GM21515 (cell line): ENCODE data around the gene SLC25A21.
"Not testable (repeated sequence)": the region's sequence is repeated elsewhere in the genome, so short reads cannot be mapped to it uniquely, and the experiment has no call there.

Experiments
- ATAC-seq: cut with Tn5 transposase; IDR thresholded peaks from one replicate; pipeline ENCODE4 v1.9.1; 2021; ENCODE audit not compliant: unreplicated experiment

SLC25A21 gene

GRCh38 chr14:36900846-36901245 lies 271.6 kb downstream of the SLC25A21 start:
- ATAC-seq = no peak

GRCh38 chr14:36896300-36896699 lies 276.1 kb downstream of the SLC25A21 start:
- ATAC-seq = not testable (repeated sequence)

GRCh38 chr14:36884049-36884448 lies 288.4 kb downstream of the SLC25A21 start:
- ATAC-seq = no peak

- ATAC-seq = no peak
These were observed 292.1 kb downstream of the SLC25A21 start for GRCh38 chr14:36880276-36880675.

- ATAC-seq = no peak
These were observed 292.8 kb downstream of the SLC25A21 start for GRCh38 chr14:36879558-36879957.

- no peak for ATAC-seq
These were observed 297.8 kb downstream of the SLC25A21 start for GRCh38 chr14:36874396-36875138.

GRCh38 chr14:36870776-36871175 lies 301.6 kb downstream of the SLC25A21 start:
- ATAC-seq = no peak

- no peak for ATAC-seq
These were observed 303.3 kb downstream of the SLC25A21 start for GRCh38 chr14:36869125-36869524.

- peak; percentile 85 for ATAC-seq
These were observed 305.5 kb downstream of the SLC25A21 start for GRCh38 chr14:36866867-36867266.

- ATAC-seq = no peak
These were observed 309.1 kb downstream of the SLC25A21 start for GRCh38 chr14:36863271-36863670.

GRCh38 chr14:36862237-36862636 lies 310.2 kb downstream of the SLC25A21 start:
- not testable (repeated sequence) for ATAC-seq

GRCh38 chr14:36860831-36861230 lies 311.6 kb downstream of the SLC25A21 start:
- ATAC-seq = no peak

- ATAC-seq = no peak
These were observed 313.3 kb downstream of the SLC25A21 start for GRCh38 chr14:36859119-36859518.

- ATAC-seq = no peak
These were observed 314.5 kb downstream of the SLC25A21 start for GRCh38 chr14:36857842-36858445.

GRCh38 chr14:36857136-36857535 lies 315.3 kb downstream of the SLC25A21 start:
- no peak for ATAC-seq

GRCh38 chr14:36856095-36856878 lies 316.1 kb downstream of the SLC25A21 start:
- ATAC-seq = no peak

- no peak for ATAC-seq
These were observed 317.0 kb downstream of the SLC25A21 start for GRCh38 chr14:36855396-36855795.

- no peak for ATAC-seq
These were observed 319.3 kb downstream of the SLC25A21 start for GRCh38 chr14:36852981-36853691.

GRCh38 chr14:36848213-36848612 lies 324.2 kb downstream of the SLC25A21 start:
- no peak for ATAC-seq

- no peak for ATAC-seq
These were observed 325.0 kb downstream of the SLC25A21 start for GRCh38 chr14:36847366-36847765.

- ATAC-seq = no peak
These were observed 326.9 kb downstream of the SLC25A21 start for GRCh38 chr14:36845356-36846012.
